Measurements from ENCODE around the gene SLC35B1.

GRCh38 chr17:49698005-49698404 lies 9.8 kb downstream of the SLC35B1 start:
- no peak for TF ChIP-seq CTCF (IDR thresholded peaks at IDR 0.05)
- no peak for TF ChIP-seq ZFX (IDR thresholded peaks at IDR 0.05; ENCODE audit: borderline replicate concordance)

Measured in 22Rv1 (cell line).